Ishikawa (cell line): ENCODE results near the gene ANO6.

Source experiments
- EGR1 ChIP-seq: IDR thresholded peaks from 2 replicates; pipeline ENCODE4 v1.6.1; 2012
- REST ChIP-seq: IDR thresholded peaks from 2 replicates; pipeline ENCODE4 v1.6.1; 2012; ENCODE audit warnings: low read depth, mild to moderate bottlenecking
- TCF12 ChIP-seq: IDR thresholded peaks from 2 replicates; pipeline ENCODE4 v1.6.1; 2012; ENCODE audit warnings: low read depth
- YY1 ChIP-seq: IDR thresholded peaks from 2 replicates; pipeline ENCODE4 v1.6.1; 2012; ENCODE audit warnings: low read depth
- TF ChIP-seq, protein P1 (sequence below): IDR thresholded peaks from 2 replicates; pipeline ENCODE4 v1.6.1; 2012

DNA sequence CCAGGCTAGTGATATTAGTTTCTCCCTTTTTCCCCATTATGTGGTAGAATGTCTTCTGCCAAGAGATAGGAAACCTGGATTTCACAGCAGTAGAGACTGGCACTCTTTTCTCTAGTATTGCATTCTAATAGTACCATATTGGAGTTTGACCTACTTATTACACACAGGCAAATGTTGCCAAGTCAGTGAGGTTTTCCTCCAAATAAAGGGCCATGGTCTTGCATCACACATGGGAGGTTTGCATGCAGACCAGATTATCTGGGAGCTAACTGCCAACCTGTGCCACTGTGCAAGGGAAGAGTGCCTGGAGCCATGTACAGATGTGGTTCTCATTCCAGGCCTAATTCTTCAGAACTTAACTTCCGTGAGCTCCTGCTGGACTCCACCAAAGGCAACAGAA is 113.3 kb downstream of the ANO6 start:
- TF ChIP-seq TCF12 (no peak), EGR1 (no peak), REST (no peak), YY1 (no peak)
- TF ChIP-seq, protein P1, sequence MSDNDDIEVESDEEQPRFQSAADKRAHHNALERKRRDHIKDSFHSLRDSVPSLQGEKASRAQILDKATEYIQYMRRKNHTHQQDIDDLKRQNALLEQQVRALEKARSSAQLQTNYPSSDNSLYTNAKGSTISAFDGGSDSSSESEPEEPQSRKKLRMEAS, result no peak
